Measurements from ENCODE around the gene MT1M.

Gene MT1M

GRCh38 chr16:56635441-56635967 lies 3.0 kb downstream of the MT1M start:
- TF ChIP-seq CTCF (IDR thresholded peaks at IDR 0.05; ENCODE audit: insufficient read depth, low read length) (no peak), REST (IDR thresholded peaks at IDR 0.05; ENCODE audit: insufficient replicate concordance, low read depth) (no peak), SPI1 (IDR thresholded peaks at IDR 0.05; ENCODE audit: borderline replicate concordance, low read depth) (no peak), POLR2AphosphoS5 (IDR thresholded peaks at IDR 0.05; ENCODE audit: low read depth) (no peak), GABPA (IDR thresholded peaks at IDR 0.05; ENCODE audit: low read depth) (no peak)
- H3K4me3 ChIP-seq (replicated peaks; ENCODE audit: insufficient read depth, low read length), result no peak overlapping the region
- H3K27ac ChIP-seq (replicated peaks), result no peak overlapping the region
- H3K27me3 ChIP-seq (ENCODE audit: insufficient read depth, poor library complexity, severe bottlenecking), result peaks cover 84% of the 10 kb centered on the region
- DNase-seq (ENCODE audit: low read depth in 1 of 2, low spot score in 1 of 2), result no peak

- H3K4me3 ChIP-seq (replicated peaks; ENCODE audit: insufficient read depth, low read length), result no peak overlapping the region
- TF ChIP-seq POLR2AphosphoS5 (IDR thresholded peaks at IDR 0.05; ENCODE audit: low read depth) (no peak), SPI1 (IDR thresholded peaks at IDR 0.05; ENCODE audit: borderline replicate concordance, low read depth) (no peak), REST (IDR thresholded peaks at IDR 0.05; ENCODE audit: insufficient replicate concordance, low read depth) (no peak), GABPA (IDR thresholded peaks at IDR 0.05; ENCODE audit: low read depth) (no peak), CTCF (IDR thresholded peaks at IDR 0.05; ENCODE audit: insufficient read depth, low read length) (no peak)
- H3K27me3 ChIP-seq (ENCODE audit: insufficient read depth, poor library complexity, severe bottlenecking), result peaks cover 74% of the 10 kb centered on the region
- no peak overlapping the region for H3K27ac ChIP-seq (replicated peaks)
- DNase-seq (ENCODE audit: low read depth in 1 of 2, low spot score in 1 of 2), result no peak
Observed at GRCh38 chr16:56636616-56637413, 4.4 kb downstream of the MT1M start.

- H3K27ac ChIP-seq (replicated peaks), result no peak within 1 kb of the TSS
- TF ChIP-seq POLR2AphosphoS5 (IDR thresholded peaks at IDR 0.05; ENCODE audit: low read depth), result no peak
- TF ChIP-seq REST (IDR thresholded peaks at IDR 0.05; ENCODE audit: insufficient replicate concordance, low read depth), result no peak
- no peak for TF ChIP-seq SPI1 (IDR thresholded peaks at IDR 0.05; ENCODE audit: borderline replicate concordance, low read depth)
- TF ChIP-seq GABPA (IDR thresholded peaks at IDR 0.05; ENCODE audit: low read depth), result no peak
- no peak for TF ChIP-seq CTCF (IDR thresholded peaks at IDR 0.05; ENCODE audit: insufficient read depth, low read length)
- no peak for DNase-seq (ENCODE audit: low read depth in 1 of 2, low spot score in 1 of 2)
- no peak within 1 kb of the TSS for H3K4me3 ChIP-seq (replicated peaks; ENCODE audit: insufficient read depth, low read length)
- peaks cover 66% of the 10 kb centered on the region for H3K27me3 ChIP-seq (ENCODE audit: insufficient read depth, poor library complexity, severe bottlenecking)
Observed at GRCh38 chr16:56637814-56638750, 5.6 kb downstream of the MT1M start, which contains the start of gene MT1A. MT1A (plus strand) TSS chr16:56638666; CDS start chr16:56638739, 73 bp downstream.

All from HL-60 (cell line).